Measurements from ENCODE around the gene GPAT3.
"Not testable (repeated sequence)": the region's sequence is repeated elsewhere in the genome, so short reads cannot be mapped to it uniquely, and the experiment has no call there.

The GPAT3 gene

GRCh38 chr4:83535520-83536361 lies at the start of gene GPAT3:
TSS of gene GPAT3 (plus strand) at chr4:83536108. CDS start at chr4:83536623, 515 bp downstream.
- Mint-ChIP-seq H3K27me3 (ENCODE audit: low read depth) (peaks cover 53% of the 10 kb centered on the region), H3K36me3 (ENCODE audit: low read depth) (no peaks in the 10 kb centered on the region), H3K4me1 (ENCODE audit: low read depth) (peaks cover 18% of the 10 kb centered on the region), H3K9me3 (no peaks in the 10 kb centered on the region), H3K27ac (peak within 1 kb of the TSS; percentile 58), H3K4me3 (peak within 1 kb of the TSS; percentile 93)
- DNase-seq (ENCODE audit: low spot score) = peak; percentile 77

GRCh38 chr4:83486457-83487129 lies 49.3 kb upstream of the GPAT3 start:
- no peak for DNase-seq (ENCODE audit: low spot score)
- peaks cover 23% of the 10 kb centered on the region for H3K4me1 Mint-ChIP-seq (ENCODE audit: low read depth)
- no peaks in the 10 kb centered on the region for H3K9me3 Mint-ChIP-seq
- H3K36me3 Mint-ChIP-seq (ENCODE audit: low read depth) = peaks cover 3% of the 10 kb centered on the region
- H3K27ac Mint-ChIP-seq = peak overlapping the region; percentile 69
- H3K4me3 Mint-ChIP-seq = peak overlapping the region; percentile 51
- peaks cover 3% of the 10 kb centered on the region for H3K27me3 Mint-ChIP-seq (ENCODE audit: low read depth)

- H3K27ac Mint-ChIP-seq = no peak overlapping the region
- no peak for DNase-seq (ENCODE audit: low spot score)
- H3K27me3 Mint-ChIP-seq (ENCODE audit: low read depth) = peaks cover 3% of the 10 kb centered on the region
- H3K9me3 Mint-ChIP-seq = no peaks in the 10 kb centered on the region
- H3K4me3 Mint-ChIP-seq = no peak overlapping the region
- H3K36me3 Mint-ChIP-seq (ENCODE audit: low read depth) = peaks cover 1% of the 10 kb centered on the region
- H3K4me1 Mint-ChIP-seq (ENCODE audit: low read depth) = peaks cover 13% of the 10 kb centered on the region
Measured at GRCh38 chr4:83489711-83490326, 46.1 kb upstream of the GPAT3 start.

GRCh38 chr4:83490876-83491450 lies 44.9 kb upstream of the GPAT3 start:
- H3K36me3 Mint-ChIP-seq (ENCODE audit: low read depth) = peaks cover 1% of the 10 kb centered on the region
- H3K9me3 Mint-ChIP-seq = no peaks in the 10 kb centered on the region

GRCh38 chr4:83496085-83496917 lies 39.6 kb upstream of the GPAT3 start:
- H3K9me3 Mint-ChIP-seq; H3K36me3 Mint-ChIP-seq (ENCODE audit: low read depth); H3K4me3 Mint-ChIP-seq; H3K4me1 Mint-ChIP-seq (ENCODE audit: low read depth); H3K27ac Mint-ChIP-seq; DNase-seq (ENCODE audit: low spot score); H3K27me3 Mint-ChIP-seq (ENCODE audit: low read depth): not testable (repeated sequence)

More at GRCh38 chr4:83490876-83491450, 44.9 kb upstream of the GPAT3 start:
- peaks cover 7% of the 10 kb centered on the region for H3K4me1 Mint-ChIP-seq (ENCODE audit: low read depth)
- peaks cover 3% of the 10 kb centered on the region for H3K27me3 Mint-ChIP-seq (ENCODE audit: low read depth)
- no peak overlapping the region for H3K4me3 Mint-ChIP-seq
- no peak overlapping the region for H3K27ac Mint-ChIP-seq
- no peak for DNase-seq (ENCODE audit: low spot score)

GRCh38 chr4:83498187-83498586 lies 37.7 kb upstream of the GPAT3 start:
- no peaks in the 10 kb centered on the region for H3K9me3 Mint-ChIP-seq
- H3K27ac Mint-ChIP-seq = no peak overlapping the region
- no peak overlapping the region for H3K4me3 Mint-ChIP-seq
- no peaks in the 10 kb centered on the region for H3K4me1 Mint-ChIP-seq (ENCODE audit: low read depth)
- no peak for DNase-seq (ENCODE audit: low spot score)
- no peaks in the 10 kb centered on the region for H3K36me3 Mint-ChIP-seq (ENCODE audit: low read depth)
- peaks cover 3% of the 10 kb centered on the region for H3K27me3 Mint-ChIP-seq (ENCODE audit: low read depth)

- not testable (repeated sequence) for H3K4me3 Mint-ChIP-seq; H3K27ac Mint-ChIP-seq; H3K27me3 Mint-ChIP-seq (ENCODE audit: low read depth); H3K36me3 Mint-ChIP-seq (ENCODE audit: low read depth); H3K9me3 Mint-ChIP-seq; DNase-seq (ENCODE audit: low spot score)
- peaks cover 13% of the 10 kb centered on the region for H3K4me1 Mint-ChIP-seq (ENCODE audit: low read depth)
Measured at GRCh38 chr4:83501671-83502070, 34.2 kb upstream of the GPAT3 start.

GRCh38 chr4:83503974-83504373 lies 31.9 kb upstream of the GPAT3 start:
- Mint-ChIP-seq H3K36me3 (ENCODE audit: low read depth) (no peaks in the 10 kb centered on the region), H3K27ac (no peak overlapping the region), H3K9me3 (no peaks in the 10 kb centered on the region), H3K4me1 (ENCODE audit: low read depth) (peaks cover 14% of the 10 kb centered on the region), H3K4me3 (no peak overlapping the region), H3K27me3 (ENCODE audit: low read depth) (peaks cover 3% of the 10 kb centered on the region)
- DNase-seq (ENCODE audit: low spot score) = no peak

GRCh38 chr4:83504503-83504902 lies 31.4 kb upstream of the GPAT3 start:
- DNase-seq (ENCODE audit: low spot score) = no peak
- no peak overlapping the region for H3K4me3 Mint-ChIP-seq
- no peaks in the 10 kb centered on the region for H3K9me3 Mint-ChIP-seq
- peaks cover 16% of the 10 kb centered on the region for H3K4me1 Mint-ChIP-seq (ENCODE audit: low read depth)
- H3K27me3 Mint-ChIP-seq (ENCODE audit: low read depth) = peaks cover 3% of the 10 kb centered on the region
- H3K36me3 Mint-ChIP-seq (ENCODE audit: low read depth) = no peaks in the 10 kb centered on the region
- no peak overlapping the region for H3K27ac Mint-ChIP-seq

GRCh38 chr4:83504996-83505395 lies 30.9 kb upstream of the GPAT3 start:
- H3K36me3 Mint-ChIP-seq (ENCODE audit: low read depth) = no peaks in the 10 kb centered on the region
- no peak overlapping the region for H3K4me3 Mint-ChIP-seq
- H3K4me1 Mint-ChIP-seq (ENCODE audit: low read depth) = peaks cover 16% of the 10 kb centered on the region
- H3K9me3 Mint-ChIP-seq = no peaks in the 10 kb centered on the region
- no peak overlapping the region for H3K27ac Mint-ChIP-seq
- H3K27me3 Mint-ChIP-seq (ENCODE audit: low read depth) = peaks cover 3% of the 10 kb centered on the region
- DNase-seq (ENCODE audit: low spot score) = no peak

GRCh38 chr4:83509156-83509585 lies 26.7 kb upstream of the GPAT3 start:
- not testable (repeated sequence) for H3K36me3 Mint-ChIP-seq (ENCODE audit: low read depth); H3K27ac Mint-ChIP-seq; H3K4me3 Mint-ChIP-seq; H3K27me3 Mint-ChIP-seq (ENCODE audit: low read depth); H3K9me3 Mint-ChIP-seq; H3K4me1 Mint-ChIP-seq (ENCODE audit: low read depth)
- DNase-seq (ENCODE audit: low spot score) = peak; percentile 45

GRCh38 chr4:83510442-83510841 lies 25.5 kb upstream of the GPAT3 start:
- Mint-ChIP-seq H3K4me3 (no peak overlapping the region), H3K36me3 (ENCODE audit: low read depth) (no peaks in the 10 kb centered on the region), H3K27me3 (ENCODE audit: low read depth) (no peaks in the 10 kb centered on the region), H3K9me3 (no peaks in the 10 kb centered on the region), H3K27ac (no peak overlapping the region), H3K4me1 (ENCODE audit: low read depth) (peaks cover 3% of the 10 kb centered on the region)
- DNase-seq (ENCODE audit: low spot score) = no peak

- H3K27ac Mint-ChIP-seq = no peak overlapping the region
- no peak overlapping the region for H3K4me3 Mint-ChIP-seq
- H3K9me3 Mint-ChIP-seq = no peaks in the 10 kb centered on the region
- H3K36me3 Mint-ChIP-seq (ENCODE audit: low read depth) = no peaks in the 10 kb centered on the region
- no peak for DNase-seq (ENCODE audit: low spot score)
- H3K27me3 Mint-ChIP-seq (ENCODE audit: low read depth) = peaks cover 1% of the 10 kb centered on the region
- no peaks in the 10 kb centered on the region for H3K4me1 Mint-ChIP-seq (ENCODE audit: low read depth)
Measured at GRCh38 chr4:83516042-83516772, 19.7 kb upstream of the GPAT3 start.
